NCI-H2081 treated with DMSO at 0.1 percent for 48 hours (cell line): Measurements from ENCODE around the gene NPLOC4.
A peak's percentile ranks its signal among the peaks of the same experiment; 100 is the strongest.

Experiments
- DNase-seq: peaks from one replicate; lab custom pipeline; 2025; lab: John Stamatoyannopoulos, UW

NPLOC4 gene

GRCh38 chr17:81545160-81545949 is 91.6 kb downstream of the NPLOC4 start:
- no peak for DNase-seq

GRCh38 chr17:81544281-81544974 is 92.5 kb downstream of the NPLOC4 start:
- DNase-seq: no peak

DNA sequence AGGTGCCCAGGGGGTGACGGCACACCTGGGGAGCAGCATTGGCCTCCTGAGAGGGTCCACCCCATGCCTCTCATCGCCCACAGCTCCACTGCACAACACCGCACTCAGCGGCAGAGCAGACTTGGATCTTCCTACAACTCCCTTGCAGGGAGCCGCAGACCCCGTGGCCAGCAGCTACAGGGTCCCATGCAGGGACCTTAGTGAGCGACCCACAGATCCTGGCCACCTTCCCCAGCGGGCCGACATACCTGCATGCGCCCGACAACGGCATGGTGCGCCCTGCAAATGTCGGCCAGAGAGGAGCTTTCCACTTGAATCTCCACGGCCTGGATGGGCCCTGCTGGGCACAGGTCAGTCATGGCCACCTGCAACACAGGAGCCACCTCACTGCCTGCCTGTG is 93.2 kb downstream of the NPLOC4 start:
- no peak for DNase-seq

DNA sequence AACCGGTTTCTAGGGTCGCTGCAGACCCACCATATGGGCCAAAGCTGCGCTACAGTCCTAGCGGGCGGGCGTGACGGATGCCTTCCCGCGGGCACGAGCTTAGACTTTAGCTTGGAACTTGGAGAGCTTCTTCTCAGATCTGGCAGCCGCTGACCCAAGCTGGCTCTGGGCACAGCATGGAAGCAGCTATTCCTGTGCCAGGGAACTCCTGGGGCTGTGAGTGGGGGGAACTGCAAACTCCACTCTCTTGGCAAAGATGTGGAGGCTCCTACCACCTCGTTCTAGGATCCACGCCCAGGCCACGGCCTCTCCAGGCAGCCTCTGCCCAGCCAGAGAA is 93.6 kb downstream of the NPLOC4 start:
- DNase-seq: no peak

GRCh38 chr17:81542431-81543338 is 94.2 kb downstream of the NPLOC4 start:
- DNase-seq: no peak

DNA sequence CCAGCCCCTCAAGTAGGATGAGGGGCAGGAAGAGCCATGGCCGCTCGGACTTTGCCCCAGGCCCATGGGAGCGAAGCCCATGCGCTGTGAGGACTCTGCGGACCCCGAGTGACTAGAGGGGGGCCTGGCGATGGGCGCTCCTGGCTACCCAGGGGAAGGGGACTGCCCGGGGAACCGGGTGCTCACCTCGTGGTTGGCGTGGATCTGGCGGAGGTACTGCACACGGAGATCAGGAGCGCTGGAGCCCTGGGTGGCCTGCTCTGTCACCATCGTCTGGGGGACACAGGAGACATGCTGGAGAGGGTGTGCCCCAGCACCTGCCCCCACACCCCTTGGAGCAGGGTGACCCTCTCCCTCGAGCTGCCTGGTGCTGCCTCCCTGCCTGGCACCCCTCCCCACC is 95.8 kb downstream of the NPLOC4 start:
- DNase-seq: no peak

GRCh38 chr17:81540676-81541027 is 96.3 kb downstream of the NPLOC4 start:
- DNase-seq: no peak

DNA sequence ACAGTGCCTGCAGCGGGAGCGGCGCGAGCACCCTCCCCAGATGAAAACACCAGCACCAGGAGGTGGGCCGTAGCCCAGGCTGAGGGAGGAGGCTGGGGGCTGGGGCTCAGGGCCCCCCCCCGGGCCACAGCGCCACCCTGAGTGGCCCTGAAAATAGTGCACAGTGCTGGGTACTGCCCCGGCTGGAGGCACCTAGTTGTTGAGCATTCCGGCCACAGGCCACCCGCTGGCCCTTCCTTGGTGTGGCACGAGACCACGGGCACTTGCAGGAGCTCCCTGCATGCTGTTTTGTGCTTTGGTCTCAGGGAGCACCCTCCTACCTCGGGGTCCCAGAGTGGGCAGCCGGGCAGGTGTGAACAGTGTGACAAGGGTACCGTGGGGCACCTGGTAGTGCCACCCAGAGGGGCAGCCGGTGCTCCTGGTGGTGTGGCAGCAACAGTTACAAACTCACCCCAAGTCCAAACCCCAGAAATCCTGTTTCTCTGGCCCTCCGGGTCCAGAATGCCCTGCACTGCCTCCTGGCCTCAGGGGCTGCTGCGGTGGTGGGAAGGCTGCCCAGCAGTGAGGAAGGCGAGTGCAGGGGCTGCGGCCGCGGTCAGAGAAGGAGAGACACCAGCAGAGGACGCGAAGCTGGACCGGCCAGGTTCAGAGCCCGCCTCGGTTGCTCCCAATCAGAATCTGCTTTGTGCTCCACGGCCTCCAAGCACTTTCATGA is 96.8 kb downstream of the NPLOC4 start:
- no peak for DNase-seq

DNA sequence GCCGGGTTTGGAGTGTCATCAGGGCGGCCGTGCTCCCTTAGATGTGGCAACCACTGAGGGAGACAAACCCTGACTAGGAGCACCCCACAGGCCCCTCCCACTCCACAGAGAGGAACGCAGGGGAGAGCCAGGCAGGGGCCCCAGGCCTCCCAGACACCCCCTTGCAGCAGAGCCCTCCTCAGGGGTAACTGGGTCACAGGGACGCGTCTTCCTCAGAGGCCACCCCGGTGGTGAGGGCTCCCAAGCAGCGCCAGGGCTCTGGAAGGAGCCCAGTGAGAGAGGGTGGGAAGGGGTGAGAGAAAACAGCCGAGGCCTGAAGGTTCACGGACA is 97.4 kb downstream of the NPLOC4 start:
- no peak for DNase-seq

- DNase-seq: no peak
Measured at GRCh38 chr17:81538651-81539570, 98.0 kb downstream of the NPLOC4 start.

DNA sequence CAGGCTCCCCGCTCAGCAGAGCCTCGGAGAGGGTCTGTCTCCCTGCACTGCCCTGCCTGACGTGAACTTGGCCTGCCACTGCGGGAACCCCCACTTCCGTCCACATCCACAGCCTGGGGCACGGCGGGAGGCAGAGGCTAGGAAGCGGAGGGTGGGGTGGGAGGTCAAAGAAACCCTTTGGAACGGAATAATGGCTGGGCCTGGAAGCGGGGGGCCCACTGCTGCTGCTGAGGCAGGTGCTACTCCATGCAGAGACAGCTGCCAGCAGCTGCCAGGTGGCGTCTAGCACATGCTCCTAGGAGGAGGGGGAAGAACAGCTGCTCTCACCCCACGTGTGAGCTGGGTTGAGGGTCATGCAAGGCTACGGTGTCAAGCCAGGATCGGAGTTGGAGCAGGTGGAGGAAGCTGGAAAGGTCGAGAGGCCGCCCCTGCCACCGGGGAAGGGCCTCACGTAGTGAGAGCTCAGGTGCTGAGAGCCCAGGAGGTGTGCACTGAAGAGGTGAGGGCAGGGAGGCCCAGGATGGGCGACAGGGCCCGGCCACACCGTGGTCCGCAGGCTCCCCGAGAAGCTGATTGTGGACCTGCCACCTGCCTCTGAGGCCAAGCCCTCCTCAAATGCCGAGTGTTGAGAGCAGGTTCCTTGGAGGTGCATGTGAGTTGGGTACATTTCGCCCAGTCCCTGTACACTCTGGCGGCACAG is 98.9 kb downstream of the NPLOC4 start:
- peak; percentile 45 for DNase-seq

DNA sequence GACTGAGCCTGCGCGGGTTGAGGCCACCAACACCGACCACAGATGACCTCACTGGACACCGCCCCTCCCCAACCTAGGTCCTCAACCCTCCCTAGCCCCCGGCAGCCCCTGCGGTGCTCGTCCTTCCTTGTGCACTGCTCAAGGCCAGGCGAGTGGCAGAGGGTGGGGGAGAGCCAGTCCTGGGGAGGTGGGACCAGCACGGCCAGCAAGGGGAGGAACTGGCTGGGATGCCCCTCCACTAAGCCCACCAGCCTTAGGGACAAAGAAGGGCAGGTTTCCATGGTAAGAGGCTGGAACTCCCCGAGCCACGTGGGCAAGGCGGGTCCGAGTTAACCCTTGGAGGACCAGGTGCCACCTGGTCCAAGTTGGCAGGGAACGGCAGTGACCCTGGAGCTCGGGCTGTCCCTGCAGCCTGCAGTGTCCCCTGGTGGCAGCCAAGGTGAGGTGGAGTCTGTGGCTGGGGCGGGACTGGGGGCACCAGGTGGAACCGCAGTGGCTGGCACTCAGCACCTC is 99.5 kb downstream of the NPLOC4 start:
- no peak for DNase-seq

- no peak for DNase-seq
Measured at GRCh38 chr17:81536299-81537290, 100.3 kb downstream of the NPLOC4 start.

GRCh38 chr17:81535480-81536298 is 101.2 kb downstream of the NPLOC4 start:
- DNase-seq: no peak

DNA sequence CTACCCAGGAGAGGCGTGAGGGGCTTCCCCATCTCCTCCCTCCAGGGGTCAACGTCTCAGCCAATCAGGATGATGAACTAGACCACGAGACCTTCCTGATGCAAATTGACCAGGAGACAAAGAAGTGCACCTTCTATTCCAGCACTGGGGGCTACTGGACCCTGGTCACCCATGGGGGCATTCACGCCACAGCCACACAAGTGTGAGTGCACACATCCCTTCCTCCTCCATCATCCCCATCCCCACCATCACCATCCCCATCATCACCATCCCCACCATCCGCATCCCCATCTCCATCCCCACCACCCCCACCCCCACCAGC is 101.9 kb downstream of the NPLOC4 start:
- DNase-seq: no peak

DNA sequence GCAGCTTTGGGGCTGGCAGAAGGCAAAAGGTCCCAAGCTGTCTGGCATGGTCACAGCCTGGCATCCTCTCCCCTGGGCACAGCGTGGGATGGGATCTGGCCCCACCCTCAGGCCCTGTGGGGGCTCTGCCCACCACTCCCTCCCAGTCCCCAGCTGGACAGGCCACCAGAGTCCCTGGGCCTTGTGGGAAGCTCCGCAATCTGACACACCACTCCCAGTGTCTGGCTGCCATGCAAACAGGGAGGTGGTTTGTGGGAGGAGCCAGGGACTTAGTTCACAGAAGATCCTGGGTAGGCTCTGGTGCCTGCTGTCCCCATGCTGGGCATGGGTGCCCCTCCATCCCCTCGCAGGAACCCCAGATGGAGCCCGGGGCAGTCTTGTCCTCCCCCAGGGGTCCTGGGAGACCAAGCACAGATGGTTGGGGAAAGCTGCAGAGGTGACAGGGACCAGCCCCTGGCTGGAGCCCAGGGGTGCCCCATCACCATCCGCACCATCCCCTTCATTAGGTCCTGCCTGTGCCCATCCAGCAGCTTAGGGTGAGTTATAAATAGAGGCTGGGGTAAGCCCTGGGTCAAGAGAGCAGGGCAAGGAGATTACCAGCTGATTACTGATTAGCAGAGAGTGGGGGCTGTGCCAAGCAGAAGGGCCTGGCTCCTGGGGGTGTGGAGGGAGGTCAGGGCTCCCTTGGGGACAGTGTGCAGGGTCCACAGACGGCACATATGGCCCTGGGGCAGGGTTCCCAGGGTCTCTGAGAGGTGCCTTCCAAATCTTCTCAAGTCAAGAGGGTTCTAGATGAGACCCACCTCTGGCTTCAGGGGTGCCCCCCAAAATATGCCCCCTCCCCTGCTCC is 102.5 kb downstream of the NPLOC4 start:
- no peak for DNase-seq

DNA sequence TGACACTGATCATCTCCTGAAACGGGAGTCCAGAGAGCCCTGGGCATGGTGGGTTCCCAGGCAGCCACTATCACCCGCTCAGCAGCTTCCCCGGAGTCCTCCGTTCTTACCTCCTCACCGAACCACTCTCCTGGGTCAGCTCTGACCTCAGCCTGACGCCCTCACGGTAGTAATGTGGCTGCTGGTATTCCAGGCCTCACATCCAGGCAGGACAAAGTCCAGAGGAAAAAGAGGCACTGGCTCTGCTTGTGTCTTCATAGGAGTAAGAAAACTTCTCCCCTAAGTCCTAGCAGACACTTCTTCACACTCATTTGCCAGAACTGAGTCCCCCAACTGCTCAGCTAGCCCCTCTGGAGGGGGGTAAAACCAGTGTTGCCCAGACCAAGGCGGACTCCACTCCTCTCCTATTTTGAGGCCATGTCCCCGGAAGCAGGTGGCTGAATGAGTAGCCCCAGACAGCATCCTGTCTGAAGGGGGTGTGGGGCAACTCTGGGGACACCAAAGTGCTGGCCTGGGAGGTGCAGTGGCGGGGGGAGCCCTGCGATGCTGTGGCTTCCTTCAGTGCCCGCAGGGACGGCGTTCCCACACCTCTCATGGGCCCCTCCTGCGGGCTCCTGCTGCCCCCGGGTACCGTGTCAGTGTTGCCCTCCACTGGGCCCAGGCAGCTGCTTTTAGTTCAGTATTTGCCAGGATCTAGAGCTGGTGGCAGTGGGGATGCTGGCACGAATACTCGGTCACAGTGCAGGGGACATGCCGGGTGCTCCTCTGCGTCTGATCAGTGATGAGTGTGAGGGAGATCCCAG is 103.4 kb downstream of the NPLOC4 start:
- no peak for DNase-seq
